Peyer's patch (tissue), 4 donors: ENCODE measurements around the gene PFKL.

Experiments used
- CTCF ChIP-seq, 6 experiments: fragments of 450-650 bp in 4 of 6; fragments of 200-600 bp in 2 of 6; sonication (generic) in 1 of 6; IDR thresholded peaks; one replicate each; pipeline ENCODE4 v1.5.1; 2017 to 2019; ENCODE audit warnings: antibody characterized with exemption in 6 of 6, mild to moderate bottlenecking in 3 of 6, moderate library complexity in 1 of 6
- POLR2A ChIP-seq, 2 donors: fragments of 450-650 bp; IDR thresholded peaks; one replicate each; pipeline ENCODE4 v1.5.1; 2017; ENCODE audit warnings: antibody characterized with exemption in 2 of 2, mild to moderate bottlenecking in 2 of 2, moderate library complexity in 2 of 2

DNA sequence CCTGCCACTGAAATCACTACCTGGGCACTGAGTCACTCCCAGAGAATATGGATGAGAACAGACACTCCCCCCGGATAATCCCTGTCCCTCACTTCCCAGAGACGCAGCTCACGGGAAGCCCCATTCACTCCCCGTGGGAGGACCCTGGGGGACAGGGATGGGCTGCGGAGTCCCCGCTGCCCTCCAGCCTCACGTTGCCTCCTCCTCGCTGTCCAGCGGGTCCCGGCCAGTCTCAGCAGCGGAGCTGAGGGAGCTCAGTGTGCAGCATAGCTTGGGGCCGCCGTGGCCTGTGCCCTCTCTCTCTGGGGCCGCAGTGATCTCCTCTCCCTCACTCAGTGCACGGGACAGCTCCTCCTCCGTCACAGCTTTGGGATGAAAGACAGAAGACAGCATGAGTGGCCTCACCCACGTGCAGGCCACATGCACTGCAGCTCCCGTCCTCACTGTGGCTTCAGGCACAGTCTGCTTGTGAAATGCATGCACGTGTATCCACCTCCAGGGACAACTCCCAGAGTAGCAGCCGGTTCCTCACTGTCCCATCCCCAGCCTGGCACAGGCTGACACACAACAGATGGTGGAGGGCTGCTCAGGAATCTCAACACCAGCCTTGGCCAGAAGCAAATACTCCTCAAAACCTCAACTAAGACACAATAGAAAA, 31.9 kb downstream of the PFKL start:
- TF ChIP-seq POLR2A (IDR thresholded peaks at IDR 0.05), result no peak
- TF ChIP-seq CTCF (IDR thresholded peaks at IDR 0.05), result no peak
